ENCODE measurements around the gene CDC27.
"Not testable (repeated sequence)": the region's sequence is repeated elsewhere in the genome, so short reads cannot be mapped to it uniquely, and the experiment has no call there.

GRCh38 chr17:47123262-47123661 is 65.8 kb downstream of the CDC27 start:
- not testable (repeated sequence) for TF ChIP-seq CTCF (IDR thresholded peaks at IDR 0.05; ENCODE audit: poor library complexity); EZH2 (IDR thresholded peaks at IDR 0.05; ENCODE audit: borderline replicate concordance); EZH2phosphoT487 (IDR thresholded peaks at IDR 0.05; ENCODE audit: low read depth, severe bottlenecking, unreplicated experiment)
